K562 (cell line): ENCODE measurements around the gene AP3S1. TPM values are rescaled to one million over a fixed set of nuclear protein-coding genes. Genes with fewer than 3 reads are reported as not detected.

Experiments
- FOXA3 ChIP-seq, 2 experiments: fragments of 450-650 bp in 1 of 2; sonication (generic) in 1 of 2; formaldehyde crosslinking; IDR thresholded peaks in 1 of 2; conservative IDR thresholded peaks in 1 of 2; 2 replicates each; pipeline versions ENCODE4 v1.4.0 to v1.8.0; 2020 to 2022; ENCODE audit warnings: mild to moderate bottlenecking in 2 of 2, missing genetic modification reagents in 1 of 2
- RAD21 ChIP-seq, 2 experiments: fragments of 250-450 bp in 1 of 2; fragments of 450-650 bp in 1 of 2; sonication (Bioruptor Pico) in 1 of 2; formaldehyde crosslinking in 1 of 2; IDR thresholded peaks in 1 of 2; conservative IDR thresholded peaks in 1 of 2; 2 replicates each; pipeline versions ENCODE4 v1.4.0 to v1.8.0; 2020 to 2022; ENCODE audit warnings: mild to moderate bottlenecking in 2 of 2, moderate library complexity in 1 of 2
- SMC3 ChIP-seq: conservative IDR thresholded peaks from 2 replicates; pipeline ENCODE4 v1.6.1; 2011; ENCODE audit warnings: low read depth, low read length, improper control_type of control experiment; ENCODE audit not compliant: insufficient read depth
- TEAD4 ChIP-seq, 2 experiments: sonication (generic) in 1 of 2; formaldehyde crosslinking in 1 of 2; IDR thresholded peaks; 2 replicates each; pipeline versions ENCODE4 v1.6.1 to v1.8.0; 2012 to 2022; ENCODE audit warnings: borderline replicate concordance in 1 of 2, inconsistent platforms in 1 of 2, low read length in 1 of 2, mild to moderate bottlenecking in 1 of 2, missing genetic modification reagents in 1 of 2
- ZKSCAN3 ChIP-seq: fragments of 250-450 bp; sonication (Bioruptor Pico); IDR thresholded peaks from 2 replicates; pipeline ENCODE4 v1.4.0; 2020
- polyA plus RNA-seq, 8 experiments: library from polyadenylated mRNA; depleted of rRNA in 4 of 8; stranded (reverse) in 5 of 8; unstranded in 3 of 8; fragments of >200 nt; fragmentation: Nextera tagmentation in 2 of 8; fragmentation: Illumina TruSeq in 1 of 8; extraction: Ambion mirVana in 2 of 8; extraction: Trizol in 1 of 8; gene quantifications; 2 replicates each; pipeline versions ENCODE4 v1.2.1 to v1.2.3, GENCODE V29; 2011 to 2014; ENCODE audit warnings: inconsistent platforms in 1 of 8, missing spikeins in 1 of 8
- total RNA-seq, 7 experiments: library from RNA; depleted of rRNA in 6 of 7; stranded (reverse); fragments of >200 nt in 6 of 7; fragmentation: Illumina TruSeq in 2 of 7; extraction: Trizol in 2 of 7; gene quantifications; 2 replicates each; pipeline versions ENCODE4 v1.2.1 to v1.2.3, GENCODE V29; 2011 to 2021; ENCODE audit warnings: low replicate concordance in 1 of 7
- TF ChIP-seq, protein P1 (sequence below): IDR thresholded peaks from 2 replicates; pipeline ENCODE4 v1.6.1; 2011; ENCODE audit warnings: borderline replicate concordance, low read depth, mild to moderate bottlenecking, moderate library complexity, low read length; ENCODE audit not compliant: insufficient read depth, poor library complexity, severe bottlenecking
- TF ChIP-seq, protein P2 (sequence below), 2 experiments: fragments of 450-650 bp; formaldehyde crosslinking in 1 of 2; IDR thresholded peaks; 2 replicates each; pipeline versions ENCODE4 v1.4.0 to v1.6.1; 2014 to 2020; ENCODE audit warnings: mild to moderate bottlenecking in 2 of 2, borderline replicate concordance in 1 of 2, low read depth in 1 of 2

Gene AP3S1
- total and polyA plus RNA-seq, 9 of the 15 experiments (the other 6 are each of a cell fraction or from before 2014, with no cell fraction given) = 46.1 to 106 (median 67.3) TPM

DNA sequence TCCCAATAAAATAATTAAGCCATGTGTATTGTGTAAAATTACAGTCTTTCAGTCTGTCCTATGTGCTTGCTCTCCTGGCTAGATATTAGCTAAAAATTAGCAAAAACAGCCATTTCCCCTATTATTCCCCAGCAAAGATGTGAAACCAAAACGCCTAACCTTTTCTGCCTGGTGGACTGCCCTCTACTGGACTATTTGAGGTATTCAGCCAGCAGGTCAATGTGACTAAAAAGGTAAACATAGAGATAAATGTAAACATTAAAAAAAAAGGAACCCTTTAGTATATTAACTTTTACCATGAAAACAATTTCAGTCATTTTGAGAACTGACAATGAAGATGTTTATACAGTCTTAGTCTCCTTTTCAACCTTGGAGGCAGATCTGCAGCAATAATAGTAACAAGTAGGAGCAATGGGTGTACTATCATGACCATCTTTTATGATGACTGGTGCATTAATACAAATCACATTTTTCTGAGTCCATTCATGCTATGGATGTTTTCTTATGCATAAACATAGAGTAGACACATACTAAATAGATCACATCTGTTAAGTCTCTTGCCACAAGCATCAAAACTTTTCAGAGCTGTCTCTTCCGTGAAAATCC lies 10.5 kb upstream of the AP3S1 start (continued):
- 0 out of 2 replicates have a peak, but pooled peaks have one; percentile 26 for TF ChIP-seq TEAD4 (IDR thresholded peaks at IDR 0.05; ENCODE audit: low read length)
- TF ChIP-seq TEAD4 (CRISPR knock-in tag; IDR thresholded peaks at IDR 0.05; ENCODE audit: borderline replicate concordance) = no peak
- peak in 1 of 2 experiments; percentile 39; a peak in 1 of 4 replicates for TF ChIP-seq FOXA3 (CRISPR knock-in tag; conservative IDR thresholded peaks at IDR 0.05 in 1 of 2, IDR thresholded peaks at IDR 0.05 in 1 of 2)
- TF ChIP-seq, protein P1, sequence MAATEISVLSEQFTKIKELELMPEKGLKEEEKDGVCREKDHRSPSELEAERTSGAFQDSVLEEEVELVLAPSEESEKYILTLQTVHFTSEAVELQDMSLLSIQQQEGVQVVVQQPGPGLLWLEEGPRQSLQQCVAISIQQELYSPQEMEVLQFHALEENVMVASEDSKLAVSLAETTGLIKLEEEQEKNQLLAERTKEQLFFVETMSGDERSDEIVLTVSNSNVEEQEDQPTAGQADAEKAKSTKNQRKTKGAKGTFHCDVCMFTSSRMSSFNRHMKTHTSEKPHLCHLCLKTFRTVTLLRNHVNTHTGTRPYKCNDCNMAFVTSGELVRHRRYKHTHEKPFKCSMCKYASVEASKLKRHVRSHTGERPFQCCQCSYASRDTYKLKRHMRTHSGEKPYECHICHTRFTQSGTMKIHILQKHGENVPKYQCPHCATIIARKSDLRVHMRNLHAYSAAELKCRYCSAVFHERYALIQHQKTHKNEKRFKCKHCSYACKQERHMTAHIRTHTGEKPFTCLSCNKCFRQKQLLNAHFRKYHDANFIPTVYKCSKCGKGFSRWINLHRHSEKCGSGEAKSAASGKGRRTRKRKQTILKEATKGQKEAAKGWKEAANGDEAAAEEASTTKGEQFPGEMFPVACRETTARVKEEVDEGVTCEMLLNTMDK = peak; percentile 10
- TF ChIP-seq RAD21 (CRISPR knock-in tag; conservative IDR thresholded peaks at IDR 0.05 in 1 of 2, IDR thresholded peaks at IDR 0.05 in 1 of 2) = peak; percentile 19 to 36; a peak in 3 of 4 replicates
- 0 out of 2 replicates have a peak, but pooled peaks have one; percentile 6 for TF ChIP-seq SMC3
- no peak for TF ChIP-seq ZKSCAN3 (CRISPR knock-in tag)
- TF ChIP-seq, protein P2, sequence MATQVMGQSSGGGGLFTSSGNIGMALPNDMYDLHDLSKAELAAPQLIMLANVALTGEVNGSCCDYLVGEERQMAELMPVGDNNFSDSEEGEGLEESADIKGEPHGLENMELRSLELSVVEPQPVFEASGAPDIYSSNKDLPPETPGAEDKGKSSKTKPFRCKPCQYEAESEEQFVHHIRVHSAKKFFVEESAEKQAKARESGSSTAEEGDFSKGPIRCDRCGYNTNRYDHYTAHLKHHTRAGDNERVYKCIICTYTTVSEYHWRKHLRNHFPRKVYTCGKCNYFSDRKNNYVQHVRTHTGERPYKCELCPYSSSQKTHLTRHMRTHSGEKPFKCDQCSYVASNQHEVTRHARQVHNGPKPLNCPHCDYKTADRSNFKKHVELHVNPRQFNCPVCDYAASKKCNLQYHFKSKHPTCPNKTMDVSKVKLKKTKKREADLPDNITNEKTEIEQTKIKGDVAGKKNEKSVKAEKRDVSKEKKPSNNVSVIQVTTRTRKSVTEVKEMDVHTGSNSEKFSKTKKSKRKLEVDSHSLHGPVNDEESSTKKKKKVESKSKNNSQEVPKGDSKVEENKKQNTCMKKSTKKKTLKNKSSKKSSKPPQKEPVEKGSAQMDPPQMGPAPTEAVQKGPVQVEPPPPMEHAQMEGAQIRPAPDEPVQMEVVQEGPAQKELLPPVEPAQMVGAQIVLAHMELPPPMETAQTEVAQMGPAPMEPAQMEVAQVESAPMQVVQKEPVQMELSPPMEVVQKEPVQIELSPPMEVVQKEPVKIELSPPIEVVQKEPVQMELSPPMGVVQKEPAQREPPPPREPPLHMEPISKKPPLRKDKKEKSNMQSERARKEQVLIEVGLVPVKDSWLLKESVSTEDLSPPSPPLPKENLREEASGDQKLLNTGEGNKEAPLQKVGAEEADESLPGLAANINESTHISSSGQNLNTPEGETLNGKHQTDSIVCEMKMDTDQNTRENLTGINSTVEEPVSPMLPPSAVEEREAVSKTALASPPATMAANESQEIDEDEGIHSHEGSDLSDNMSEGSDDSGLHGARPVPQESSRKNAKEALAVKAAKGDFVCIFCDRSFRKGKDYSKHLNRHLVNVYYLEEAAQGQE (IDR thresholded peaks at IDR 0.05; ENCODE audit: borderline replicate concordance) = peak; percentile 30; the same call in 1 of the 2 replicates
- TF ChIP-seq, protein P2 (CRISPR knock-in tag; IDR thresholded peaks at IDR 0.05; ENCODE audit: low read depth) = no peak
